Hepatocyte (in vitro differentiated cells): ENCODE measurements around the gene LCLAT1. TPM values are rescaled to one million over a fixed set of nuclear protein-coding genes. Genes with fewer than 3 reads are reported as not detected.

Source experiments
- DNase-seq: peaks from one replicate; pipeline ENCODE4 v3.0.0-alpha.2; 2016; ENCODE audit warnings: low spot score
- H2AFZ ChIP-seq: fragments of 200-600 bp; sonication (generic); 2 replicates; pipeline ENCODE4 v1.6.0; 2016; ENCODE audit warnings: antibody characterized with exemption, mild to moderate bottlenecking
- H3K27ac ChIP-seq: fragments of 200-600 bp; sonication (generic); 2 replicates; pipeline ENCODE4 v1.5.1; 2016; ENCODE audit warnings: mild to moderate bottlenecking
- H3K27me3 ChIP-seq: fragments of 200-600 bp; sonication (generic); 2 replicates; pipeline ENCODE4 v1.6.1; 2016
- H3K36me3 ChIP-seq: fragments of 200-600 bp; sonication (generic); replicated peaks from 2 replicates; pipeline ENCODE4 v1.5.1; 2016; ENCODE audit warnings: low read depth; ENCODE audit not compliant: insufficient read depth
- H3K4me1 ChIP-seq: fragments of 200-600 bp; sonication (generic); 2 replicates; pipeline ENCODE4 v1.5.1; 2016; ENCODE audit warnings: mild to moderate bottlenecking, moderate library complexity; ENCODE audit not compliant: insufficient read depth
- H3K4me2 ChIP-seq: fragments of 200-600 bp; sonication (generic); 2 replicates; pipeline ENCODE4 v1.6.0; 2016
- H3K4me3 ChIP-seq: fragments of 200-600 bp; sonication (generic); 2 replicates; pipeline ENCODE4 v1.5.1; 2016; ENCODE audit warnings: mild to moderate bottlenecking
- H3K79me2 ChIP-seq: fragments of 200-600 bp; sonication (generic); 2 replicates; pipeline ENCODE4 v1.6.0; 2017; ENCODE audit warnings: mild to moderate bottlenecking
- H3K9me2 ChIP-seq: fragments of 200-600 bp; sonication (generic); replicated peaks from 2 replicates; pipeline ENCODE4 v1.6.0; 2017; ENCODE audit warnings: mild to moderate bottlenecking; ENCODE audit not compliant: insufficient read depth
- H3K9me3 ChIP-seq: fragments of 200-600 bp; sonication (generic); 2 replicates; pipeline ENCODE4 v1.5.1; 2016; ENCODE audit warnings: low read depth, mild to moderate bottlenecking
- H4K20me1 ChIP-seq: fragments of 200-600 bp; sonication (generic); 2 replicates; pipeline ENCODE4 v1.6.0; 2016; ENCODE audit warnings: mild to moderate bottlenecking; ENCODE audit not compliant: insufficient read depth, poor library complexity, severe bottlenecking
- CTCF ChIP-seq: fragments of 200-600 bp; sonication (generic); IDR thresholded peaks from 2 replicates; pipeline ENCODE4 v1.5.1; 2016; ENCODE audit warnings: antibody characterized with exemption, mild to moderate bottlenecking; ENCODE audit not compliant: poor library complexity
- EZH2 ChIP-seq: fragments of 200-600 bp; sonication (generic); IDR thresholded peaks from 2 replicates; pipeline ENCODE4 v1.6.1; 2016; ENCODE audit warnings: antibody characterized with exemption, mild to moderate bottlenecking, borderline replicate concordance
- EZH2phosphoT487 ChIP-seq: fragments of 200-600 bp; sonication (generic); IDR thresholded peaks from one replicate; pipeline ENCODE4 v1.6.1; 2018; ENCODE audit warnings: antibody characterized with exemption, mild to moderate bottlenecking, low read depth, moderate library complexity; ENCODE audit not compliant: unreplicated experiment, severe bottlenecking
- WGBS: methylation state at CpG from one replicate; pipeline ENCODE4 v1.1.6; 2016; ENCODE audit warnings: low lambda C conversion rate; ENCODE audit errors: missing lambda C conversion rate; 5-methylcytosine and 5-hydroxymethylcytosine counted together
- polyA plus RNA-seq: library from polyadenylated mRNA; unstranded; fragments of >200 nt; fragmentation: Nextera tagmentation; extraction: Ambion mirVana; gene quantifications from 2 replicates; pipeline ENCODE4 v1.2.1, GENCODE V29; 2016
- total RNA-seq: library from RNA; depleted of rRNA; stranded (reverse); fragments of >200 nt; gene quantifications from 2 replicates; pipeline ENCODE4 v1.2.3, GENCODE V29; 2014

The LCLAT1 gene
- total and polyA plus RNA-seq, 2 experiments from 2014 or later: 10.1 to 15.4 TPM

DNA sequence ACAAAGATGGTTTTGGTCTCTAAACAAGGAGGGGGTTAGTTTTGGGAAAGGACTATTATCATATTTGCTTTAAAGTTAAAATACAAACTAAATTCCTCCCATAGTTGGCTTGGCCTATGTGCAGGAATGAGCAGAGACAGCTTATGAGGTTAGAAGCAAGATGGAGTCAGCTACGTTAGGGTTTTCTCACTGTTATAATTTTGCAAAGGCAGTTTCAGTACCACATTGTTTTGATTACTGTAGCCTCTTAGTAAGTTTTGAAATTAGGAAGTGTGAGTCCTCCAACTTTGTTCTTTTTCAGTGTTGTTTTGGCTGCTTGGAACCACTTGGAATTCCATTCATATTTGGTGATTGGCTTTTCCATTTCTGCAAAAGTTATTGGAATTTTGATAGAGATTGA lies 23.4 kb downstream of the LCLAT1 start:
- Histone ChIP-seq H3K36me3 (no peaks in the 10 kb centered on the region), H4K20me1 (no peaks in the 10 kb centered on the region), H3K79me2 (peaks cover 72% of the 10 kb centered on the region), H3K4me3 (no peak overlapping the region), H3K27ac (no peak overlapping the region), H3K9me2 (no peaks in the 10 kb centered on the region), H3K4me2 (no peak overlapping the region), H3K27me3 (no peaks in the 10 kb centered on the region), H2AFZ (no peak overlapping the region), H3K9me3 (no peaks in the 10 kb centered on the region), H3K4me1 (peaks cover 11% of the 10 kb centered on the region)
- TF ChIP-seq EZH2phosphoT487: no peak
- TF ChIP-seq CTCF: no peak
- no peak for TF ChIP-seq EZH2
- no peak for DNase-seq
- WGBS: 89% methylated on average over 1 of the region's 1 CpG

GRCh38 chr2:30472326-30472725 lies 25.3 kb downstream of the LCLAT1 start:
- peaks cover 77% of the 10 kb centered on the region for H3K79me2 ChIP-seq

DNA sequence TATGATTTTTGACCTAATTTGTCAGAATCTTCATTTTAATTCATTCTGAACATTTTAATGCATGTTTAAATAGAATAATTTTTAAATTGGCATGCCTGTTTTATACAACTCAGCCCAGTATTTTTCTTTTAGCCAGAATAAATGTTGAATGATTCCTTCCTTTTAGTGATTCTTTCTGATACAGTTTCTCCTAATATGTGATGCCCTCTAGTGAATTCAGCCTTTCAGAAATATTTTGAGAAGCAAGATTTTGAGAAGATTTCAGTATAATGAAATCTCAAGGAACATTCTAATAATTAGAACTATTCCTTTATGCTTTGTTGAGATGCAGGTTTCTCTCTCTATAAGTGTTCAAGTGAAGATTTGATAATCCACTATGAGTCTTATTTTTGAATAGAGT lies 28.5 kb downstream of the LCLAT1 start:
- no peak for DNase-seq
- TF ChIP-seq EZH2 (no peak), EZH2phosphoT487 (no peak), CTCF (peak; percentile 31)
- Histone ChIP-seq H3K4me3 (no peak overlapping the region), H3K4me1 (peaks cover 11% of the 10 kb centered on the region), H3K9me2 (no peaks in the 10 kb centered on the region), H3K27me3 (no peaks in the 10 kb centered on the region), H3K4me2 (no peak overlapping the region), H3K36me3 (no peaks in the 10 kb centered on the region), H2AFZ (no peak overlapping the region), H3K27ac (no peak overlapping the region), H3K79me2 (peaks cover 72% of the 10 kb centered on the region), H3K9me3 (no peaks in the 10 kb centered on the region), H4K20me1 (no peaks in the 10 kb centered on the region)

More at GRCh38 chr2:30472326-30472725, 25.3 kb downstream of the LCLAT1 start:
- no peaks in the 10 kb centered on the region for H3K9me3 ChIP-seq
- H3K27ac ChIP-seq: peak overlapping the region; percentile 60
- H4K20me1 ChIP-seq: no peaks in the 10 kb centered on the region
- no peak overlapping the region for H3K4me2 ChIP-seq
- no peak for DNase-seq
- no peaks in the 10 kb centered on the region for H3K27me3 ChIP-seq
- H3K36me3 ChIP-seq: no peaks in the 10 kb centered on the region
- no peaks in the 10 kb centered on the region for H3K9me2 ChIP-seq
- TF ChIP-seq EZH2phosphoT487 (no peak), CTCF (peak; percentile 14), EZH2 (no peak)
- H3K4me1 ChIP-seq: peaks cover 11% of the 10 kb centered on the region
- no peak overlapping the region for H2AFZ ChIP-seq
- no peak overlapping the region for H3K4me3 ChIP-seq

GRCh38 chr2:30476636-30477035 lies 29.6 kb downstream of the LCLAT1 start:
- no peak overlapping the region for H3K27ac ChIP-seq
- H4K20me1 ChIP-seq: no peaks in the 10 kb centered on the region
- whole genome bisulfite sequencing: 94% methylated on average over 2 of the region's 2 CpGs
- no peak for TF ChIP-seq CTCF
- no peak for TF ChIP-seq EZH2
- TF ChIP-seq EZH2phosphoT487: no peak
- H3K79me2 ChIP-seq: peaks cover 61% of the 10 kb centered on the region
- no peak overlapping the region for H3K4me3 ChIP-seq
- no peak overlapping the region for H2AFZ ChIP-seq
- no peaks in the 10 kb centered on the region for H3K27me3 ChIP-seq
- no peak overlapping the region for H3K4me2 ChIP-seq
- no peak for DNase-seq
- H3K9me3 ChIP-seq: no peaks in the 10 kb centered on the region
- H3K36me3 ChIP-seq: no peaks in the 10 kb centered on the region
- H3K4me1 ChIP-seq: peaks cover 11% of the 10 kb centered on the region
- H3K9me2 ChIP-seq: no peaks in the 10 kb centered on the region
